Retina (tissue), 1 donor: ENCODE results near the gene LEMD1.
A peak's percentile ranks its signal among the peaks of the same experiment; 100 is the strongest.

ENCODE experiments used
- DNase-seq: peaks from one replicate; pipeline ENCODE4 v3.0.0-alpha.2; 2016

LEMD1 gene, protein sequence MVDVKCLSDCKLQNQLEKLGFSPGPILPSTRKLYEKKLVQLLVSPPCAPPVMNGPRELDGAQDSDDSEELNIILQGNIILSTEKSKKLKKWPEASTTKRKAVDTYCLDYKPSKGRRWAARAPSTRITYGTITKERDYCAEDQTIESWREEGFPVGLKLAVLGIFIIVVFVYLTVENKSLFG

DNA sequence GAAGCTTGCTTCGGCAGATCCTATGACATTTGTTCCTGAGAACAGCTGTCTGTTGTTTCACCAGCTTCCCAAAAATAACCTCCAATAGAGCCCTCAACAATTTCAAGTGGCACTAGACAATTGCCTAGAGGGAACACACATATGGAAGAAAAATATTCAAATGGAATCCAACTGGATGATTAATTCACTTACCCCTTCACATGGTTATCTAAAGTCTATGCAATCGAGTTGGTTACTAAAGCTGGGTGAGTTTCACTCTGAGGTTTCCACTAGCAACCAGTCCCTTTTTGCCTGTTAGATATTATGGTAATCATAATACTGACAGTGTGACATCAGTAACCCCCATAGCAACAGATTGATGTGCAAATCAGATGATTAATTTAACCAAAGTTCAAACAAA lies at the start of gene LEMD1:
TSS of gene LEMD1 (minus strand) at position 259 of the 400 bp plus-strand sequence. CDS start 1,520 bp downstream, outside the sequence.
- no peak for DNase-seq

- no peak for DNase-seq
Observed at GRCh38 chr1:205470131-205470530, 48.3 kb upstream of the LEMD1 start.

- no peak for DNase-seq
Observed at GRCh38 chr1:205466595-205467220, 44.9 kb upstream of the LEMD1 start.

DNA sequence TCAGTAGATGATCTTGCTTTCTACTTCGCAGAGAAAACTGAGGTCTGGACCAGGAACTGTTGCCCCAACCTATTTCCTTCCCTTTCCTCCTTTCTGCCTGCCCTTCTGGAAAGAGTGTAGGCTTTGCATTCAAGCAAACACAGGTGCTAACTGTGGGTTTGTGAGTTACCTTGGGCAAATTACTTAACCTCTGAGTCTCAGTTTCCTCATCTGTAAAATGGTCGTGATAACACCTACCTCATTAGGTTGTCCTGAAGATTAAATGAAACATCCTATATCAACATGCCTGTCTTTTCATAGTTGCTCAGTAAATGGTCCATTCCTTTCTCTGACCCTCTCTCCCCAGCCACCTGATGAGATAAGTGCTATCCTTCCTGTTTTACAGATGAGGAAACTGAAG lies 43.5 kb upstream of the LEMD1 start:
- no peak for DNase-seq

DNA sequence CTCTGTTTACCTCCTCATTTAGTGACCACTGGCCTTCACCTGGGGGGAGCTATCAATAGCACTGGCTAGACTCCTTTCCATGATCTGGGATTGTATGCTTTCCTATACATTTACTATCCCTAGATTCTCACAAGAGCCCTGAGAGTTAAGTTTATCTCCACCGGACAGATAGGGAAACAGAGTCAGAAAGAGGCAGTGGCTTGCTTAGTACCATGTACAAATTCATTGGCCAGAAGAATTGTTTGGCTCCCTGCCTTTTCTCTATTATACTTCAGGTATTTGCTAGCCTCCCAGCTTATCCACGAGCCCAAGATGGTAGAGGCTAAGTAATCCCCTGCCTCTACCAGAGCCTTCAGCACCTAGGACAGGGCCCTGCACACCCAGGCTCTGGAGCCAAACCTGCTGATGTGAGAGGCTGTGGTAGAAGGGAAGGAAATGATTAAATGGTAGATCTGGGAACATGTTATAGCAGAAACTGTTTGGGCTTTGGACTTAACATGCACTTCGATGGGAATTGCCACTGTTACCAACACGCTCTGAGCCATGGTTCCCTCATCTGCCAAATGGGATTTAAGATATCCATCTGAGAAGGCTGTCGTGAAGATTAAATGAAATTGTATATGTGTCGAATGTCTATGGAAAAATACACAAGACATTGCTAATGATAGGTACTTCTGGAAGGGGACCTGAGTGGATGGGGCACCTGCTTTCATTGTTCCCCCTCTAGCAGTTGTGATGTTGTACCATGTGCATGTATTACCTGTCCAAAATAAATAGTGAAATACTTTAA lies 37.1 kb upstream of the LEMD1 start:
- no peak for DNase-seq

- DNase-seq: peak; percentile 79
Observed at GRCh38 chr1:205456868-205457745, 35.3 kb upstream of the LEMD1 start.

- peak; percentile 79 for DNase-seq
Observed at GRCh38 chr1:205456383-205456867, 34.6 kb upstream of the LEMD1 start.

DNA sequence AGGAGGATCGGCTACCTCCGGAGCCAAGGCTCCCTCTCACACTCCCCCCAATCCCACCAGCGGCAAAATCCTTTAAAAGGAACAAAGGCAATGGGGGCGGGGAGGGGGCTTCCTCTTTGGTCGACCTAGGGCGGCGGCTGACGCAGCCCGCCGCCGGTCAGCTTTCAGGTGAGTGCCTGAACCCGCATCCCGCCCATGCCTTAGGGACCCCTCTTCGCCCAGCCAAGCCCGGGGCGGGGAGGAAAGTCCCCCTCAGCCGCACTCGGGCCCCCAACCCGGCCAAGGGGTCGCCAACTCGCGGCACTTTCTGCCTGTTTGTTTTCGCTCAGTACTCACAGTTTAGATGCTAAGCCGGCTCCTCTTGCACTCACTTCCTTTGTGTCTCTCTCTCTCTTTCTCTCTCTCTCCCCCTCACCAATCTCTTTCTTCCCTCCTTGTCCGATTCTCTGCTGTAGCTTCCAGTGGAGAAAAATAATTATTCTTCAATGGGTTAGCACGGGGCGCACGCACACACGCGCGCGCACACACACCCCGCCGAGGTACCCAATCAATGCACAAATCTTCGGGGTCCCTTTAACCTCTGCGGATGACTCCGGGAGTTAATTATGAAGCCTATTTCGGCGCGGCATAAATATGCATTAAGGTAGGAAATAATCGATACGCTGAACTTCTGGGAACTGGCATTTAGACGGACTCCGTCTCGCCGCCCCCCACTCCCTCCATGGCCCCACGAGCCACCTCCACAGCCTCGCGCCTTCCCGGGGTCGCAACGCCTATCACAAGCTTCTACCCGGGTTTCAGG lies 33.9 kb upstream of the LEMD1 start, which contains the start of gene BLACAT1:
TSS of gene BLACAT1 (minus strand) at position 465 of the 802 bp plus-strand sequence.
- DNase-seq: peak; percentile 71

- DNase-seq: peak; percentile 53
Observed at GRCh38 chr1:205454903-205455335, 33.1 kb upstream of the LEMD1 start.

DNA sequence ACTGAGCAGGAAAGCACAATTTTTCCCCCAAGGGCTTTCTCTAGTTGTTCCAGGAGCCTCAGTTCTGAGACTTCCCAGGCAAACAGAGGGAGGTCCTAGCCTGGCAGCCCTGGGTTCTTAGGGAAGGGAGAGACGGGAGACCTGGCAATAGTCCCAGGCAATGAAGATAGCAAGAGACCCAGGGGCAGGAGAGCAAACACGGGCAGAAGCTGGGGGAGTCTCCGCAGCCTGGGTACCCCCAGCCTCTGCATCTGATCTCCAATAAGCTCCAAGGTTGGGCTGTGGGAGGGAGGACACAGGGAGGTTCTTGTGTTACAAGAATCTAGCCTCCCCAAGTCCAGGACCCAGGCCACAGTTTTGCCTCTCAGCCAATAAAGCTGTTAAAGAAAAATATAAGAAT lies 31.6 kb upstream of the LEMD1 start:
- no peak for DNase-seq

GRCh38 chr1:205452933-205453332 lies 31.1 kb upstream of the LEMD1 start:
- no peak for DNase-seq

DNA sequence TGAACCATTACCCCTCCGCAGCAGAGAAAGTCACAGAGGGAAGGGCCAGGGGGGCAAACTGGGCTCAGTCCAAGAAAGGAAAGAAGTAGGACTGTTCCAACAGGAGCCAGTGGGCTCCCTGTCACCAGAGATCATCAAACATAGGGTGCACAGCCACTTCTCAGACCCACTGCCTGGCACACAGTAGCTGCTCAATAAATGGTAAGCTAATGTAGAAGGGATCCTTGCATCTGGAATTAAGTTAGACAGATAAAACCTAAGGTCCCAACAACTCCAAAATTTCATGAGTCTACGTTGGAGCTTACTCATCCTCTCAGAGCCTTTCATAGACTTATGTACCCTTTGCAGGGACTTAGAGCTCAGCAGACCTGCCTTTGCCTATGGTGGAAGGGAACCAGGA lies 30.5 kb upstream of the LEMD1 start:
- no peak for DNase-seq

GRCh38 chr1:205451759-205452164 lies 29.9 kb upstream of the LEMD1 start:
- no peak for DNase-seq

DNA sequence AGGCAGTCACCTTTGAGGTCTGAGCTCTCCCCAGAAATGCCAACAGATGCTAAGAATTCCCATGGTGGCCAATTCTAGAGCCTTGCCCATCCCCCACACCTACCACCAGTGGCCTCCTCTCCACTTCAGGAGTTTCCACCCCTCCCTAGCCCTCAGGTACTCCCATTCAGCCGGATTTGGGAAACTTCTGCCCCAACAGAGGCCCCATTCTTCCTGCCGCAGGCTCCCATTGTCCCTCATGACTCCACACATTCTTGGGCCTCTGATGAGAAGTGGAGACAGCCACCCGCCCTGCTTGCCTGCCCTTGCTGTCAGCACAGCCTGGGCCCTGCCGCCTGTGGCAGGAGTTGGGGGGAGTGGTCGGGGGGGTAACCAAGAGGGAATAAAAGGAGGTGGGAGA lies 29.3 kb upstream of the LEMD1 start:
- peak; percentile 52 for DNase-seq

GRCh38 chr1:205450448-205450847 lies 28.6 kb upstream of the LEMD1 start:
- DNase-seq: no peak

DNA sequence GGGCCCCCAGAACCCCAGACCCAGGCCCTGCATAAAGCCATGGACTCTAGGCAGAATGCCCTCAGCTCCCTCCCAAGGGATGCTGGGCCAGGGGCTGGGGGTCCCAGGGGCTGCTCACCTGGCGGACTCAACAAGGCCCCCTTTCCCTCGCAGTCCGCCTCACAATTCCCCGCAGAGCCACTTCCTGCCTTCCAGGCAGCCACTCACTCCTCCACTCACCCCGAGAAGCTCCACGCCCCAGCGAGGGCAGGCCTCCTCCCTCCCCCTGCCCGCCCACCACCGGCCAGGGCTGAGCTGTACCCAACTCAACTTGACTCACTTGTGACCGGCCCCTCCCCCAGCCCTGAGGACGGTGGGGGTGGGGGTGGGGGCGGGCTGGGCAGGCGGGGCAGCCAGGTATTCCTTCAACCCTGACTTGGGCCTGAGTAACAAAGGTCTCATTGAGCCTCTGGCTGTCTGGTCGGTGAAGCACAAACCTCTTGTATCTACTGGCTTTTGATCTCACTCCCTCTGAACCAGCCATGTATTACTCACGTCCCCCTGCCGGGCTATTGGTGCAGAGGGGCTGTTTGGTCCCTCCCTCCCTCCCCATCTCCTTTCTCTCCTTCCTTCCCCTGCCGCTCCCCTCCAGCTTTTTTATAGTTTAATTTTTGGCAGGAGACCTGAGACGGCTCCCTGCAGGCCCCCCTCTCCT lies 28.0 kb upstream of the LEMD1 start:
- DNase-seq: no peak

- no peak for DNase-seq
Observed at GRCh38 chr1:205449254-205449749, 27.4 kb upstream of the LEMD1 start.

- no peak for DNase-seq
Observed at GRCh38 chr1:205448540-205449253, 26.8 kb upstream of the LEMD1 start.

DNA sequence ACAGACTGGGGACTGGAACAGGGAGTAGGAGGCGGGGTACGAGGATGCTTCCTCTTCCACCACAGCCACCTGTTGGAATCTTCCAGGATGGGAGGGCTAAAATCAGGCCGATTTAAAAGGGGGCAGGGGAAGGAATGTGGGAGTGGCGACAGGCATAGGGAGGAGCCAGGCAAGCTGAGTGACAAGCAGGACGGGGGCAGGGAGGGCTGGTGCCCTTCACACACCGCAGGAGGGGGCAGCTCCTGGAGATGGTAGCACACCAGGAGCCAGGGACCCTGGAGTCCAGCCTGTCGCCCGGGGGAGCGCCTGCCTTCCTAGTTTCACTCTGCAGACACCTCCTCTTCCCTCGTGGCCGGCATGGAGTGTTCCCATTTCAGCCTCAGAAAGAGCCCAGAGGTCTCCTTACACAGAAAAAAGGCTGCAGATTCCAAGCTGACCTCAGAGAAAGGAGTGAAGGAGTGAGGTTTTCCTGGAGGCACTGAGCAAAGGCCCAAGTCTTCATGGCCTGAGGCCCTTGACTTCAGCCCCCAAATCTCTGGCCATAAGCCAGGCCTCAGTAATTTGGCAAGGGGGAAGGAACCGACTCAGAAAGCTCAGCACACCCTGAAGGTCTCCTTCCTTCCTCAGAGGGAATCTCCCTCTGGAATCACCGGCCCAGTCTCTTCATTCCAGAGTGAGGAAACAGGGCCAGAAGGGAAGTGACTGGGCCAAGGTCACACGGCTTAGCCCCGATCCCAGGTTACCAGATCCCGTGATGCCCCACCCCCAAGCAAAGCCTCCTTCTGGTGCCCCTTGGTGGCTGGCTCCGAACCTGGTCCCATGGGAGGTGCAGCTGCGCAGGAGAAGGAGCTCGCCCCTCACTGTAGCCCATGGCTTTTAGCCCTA lies 25.8 kb upstream of the LEMD1 start:
- DNase-seq: no peak
